Fibroblast of skin of right quadriceps (primary cell): Measurements from ENCODE around the gene CCL15.

Experiments used
- DNase-seq: peaks from one replicate; pipeline ENCODE4 v3.0.0-alpha.2; 2013

Gene CCL15

GRCh38 chr17:35988164-35988563, 13.2 kb downstream of the CCL15 start:
- no peak for DNase-seq

DNA sequence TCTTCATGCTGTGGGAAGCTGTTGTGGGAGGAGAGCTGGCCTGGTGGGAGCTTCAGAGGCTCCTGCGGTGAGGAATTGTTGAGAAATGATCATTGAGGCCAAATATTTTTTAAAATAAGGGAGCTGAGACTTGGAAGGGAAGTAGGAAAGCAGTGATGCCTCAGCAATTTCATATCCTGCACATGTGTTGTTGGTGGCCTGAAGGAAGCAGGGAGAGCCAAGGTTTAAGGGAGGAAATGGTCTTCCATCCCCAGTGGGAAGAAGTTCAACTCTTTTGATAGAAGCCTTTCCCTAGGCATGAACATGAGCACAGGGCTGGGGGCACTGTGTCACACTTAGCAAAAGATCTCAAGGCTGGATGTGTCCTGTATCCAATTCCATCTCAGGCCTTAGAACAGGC, 14.7 kb downstream of the CCL15 start, which contains the start of gene CCL14:
Gene CCL14 (minus strand): TSS at position 87 of the 400 bp plus-strand sequence. CDS start 80 bp downstream, at position 7.
- no peak for DNase-seq

- no peak for DNase-seq
These were observed 17.2 kb downstream of the CCL15 start for GRCh38 chr17:35984140-35984539.

DNA sequence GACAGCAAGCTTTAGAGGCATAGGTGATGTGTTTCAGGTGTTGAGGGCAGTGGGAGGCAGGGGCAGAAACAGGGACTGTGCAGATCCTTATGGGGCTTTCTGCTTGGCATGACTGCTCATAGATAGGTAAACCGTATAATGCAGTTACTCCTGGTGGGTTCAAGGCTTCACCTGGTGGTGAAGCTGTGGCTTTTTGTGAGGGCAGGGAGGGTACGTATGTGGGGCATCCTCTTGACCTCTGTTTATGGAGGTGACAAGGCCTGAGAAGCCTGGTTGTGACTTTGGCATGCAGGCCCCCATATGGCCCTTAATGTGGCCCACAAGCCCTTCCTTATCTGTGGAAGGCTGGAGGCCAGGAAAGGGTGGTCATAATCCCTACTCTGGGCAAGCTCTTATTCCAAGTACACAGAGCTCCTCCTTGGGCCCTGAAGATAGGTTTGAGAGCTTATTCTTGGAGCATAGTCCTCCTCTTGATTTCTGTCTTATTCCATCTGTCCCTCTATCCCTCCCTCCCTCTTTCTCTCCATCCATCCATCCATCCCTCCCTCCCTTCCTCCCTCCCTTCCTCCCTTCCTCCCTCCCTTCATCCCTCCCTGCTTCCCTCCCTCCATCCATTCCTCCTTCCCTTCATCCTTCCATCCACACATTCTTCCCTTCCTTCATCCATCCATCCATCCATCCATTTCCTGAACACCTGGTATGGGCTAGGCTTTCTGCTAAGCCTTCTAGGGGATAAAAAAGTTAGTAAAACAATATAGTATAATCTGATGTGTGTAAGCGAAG, 18.8 kb downstream of the CCL15 start:
- no peak for DNase-seq

GRCh38 chr17:35981908-35982330, 19.4 kb downstream of the CCL15 start:
- no peak for DNase-seq

GRCh38 chr17:35981246-35981645, 20.1 kb downstream of the CCL15 start, which contains the start of gene CCL16:
TSS of gene CCL16 (minus strand) at chr17:35981497. CDS start at chr17:35981420, 77 bp downstream.
- DNase-seq, result no peak

DNA sequence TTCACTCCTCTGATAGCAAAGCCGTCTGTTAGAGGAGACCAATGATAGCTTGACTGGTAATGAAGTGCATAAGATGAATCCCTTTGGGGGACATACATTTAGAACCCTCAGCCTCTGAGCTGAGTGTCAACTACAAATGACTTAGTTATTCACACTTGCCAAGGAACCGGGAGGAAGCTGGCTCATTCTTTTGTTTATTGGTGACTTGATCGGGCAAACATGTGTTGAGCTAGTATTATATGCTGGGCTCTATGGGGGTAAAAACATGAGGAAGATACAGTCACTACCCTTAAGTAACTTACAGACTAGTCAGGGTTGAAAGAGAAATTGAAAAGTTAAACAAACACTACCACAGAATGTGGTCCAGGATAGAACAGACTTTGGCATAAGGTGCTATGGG, 23.0 kb downstream of the CCL15 start:
- no peak for DNase-seq

- DNase-seq, result no peak
These were observed 23.8 kb downstream of the CCL15 start for GRCh38 chr17:35977509-35977908.

- DNase-seq, result no peak
These were observed 27.8 kb downstream of the CCL15 start for GRCh38 chr17:35973333-35974260.

GRCh38 chr17:35972945-35973332, 28.4 kb downstream of the CCL15 start:
- DNase-seq, result no peak

DNA sequence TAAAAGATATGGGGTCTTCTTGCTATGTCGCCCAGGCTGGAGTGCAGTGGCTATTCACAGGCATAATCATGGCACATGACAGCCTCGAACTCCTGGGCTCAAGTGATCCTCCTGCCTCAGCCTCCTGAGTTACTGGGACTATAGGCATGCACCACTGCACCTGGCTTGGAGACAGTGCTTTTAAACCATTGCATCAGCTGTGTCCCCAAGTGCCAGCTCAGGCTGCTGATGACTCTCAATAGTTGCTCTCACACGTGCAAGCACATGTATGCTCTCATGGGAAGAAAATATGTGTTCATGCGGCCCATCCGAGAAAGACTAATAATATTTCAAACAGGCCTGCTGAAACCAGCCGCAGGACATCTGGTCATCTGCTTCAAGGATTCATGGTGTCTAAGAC, 28.8 kb downstream of the CCL15 start:
- no peak for DNase-seq

DNA sequence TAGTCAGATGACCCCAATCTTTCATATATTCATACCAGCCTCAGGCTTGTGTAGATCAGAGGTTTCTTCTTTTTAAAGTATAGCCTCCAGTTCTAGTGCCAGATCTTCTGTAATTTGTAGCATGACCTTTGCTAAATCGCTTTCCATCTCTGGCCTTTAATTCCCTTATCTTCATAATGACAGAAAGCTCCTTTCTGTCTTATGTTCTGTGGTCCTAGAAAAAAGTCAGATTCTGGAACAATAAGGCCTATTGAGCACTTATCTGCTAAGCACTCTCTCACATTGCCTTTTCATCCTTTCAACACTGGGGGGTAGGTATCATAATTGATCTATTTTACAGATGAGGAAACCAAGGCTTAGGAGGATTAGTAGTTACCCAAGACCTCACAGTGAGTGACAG, 29.3 kb downstream of the CCL15 start:
- no peak for DNase-seq

DNA sequence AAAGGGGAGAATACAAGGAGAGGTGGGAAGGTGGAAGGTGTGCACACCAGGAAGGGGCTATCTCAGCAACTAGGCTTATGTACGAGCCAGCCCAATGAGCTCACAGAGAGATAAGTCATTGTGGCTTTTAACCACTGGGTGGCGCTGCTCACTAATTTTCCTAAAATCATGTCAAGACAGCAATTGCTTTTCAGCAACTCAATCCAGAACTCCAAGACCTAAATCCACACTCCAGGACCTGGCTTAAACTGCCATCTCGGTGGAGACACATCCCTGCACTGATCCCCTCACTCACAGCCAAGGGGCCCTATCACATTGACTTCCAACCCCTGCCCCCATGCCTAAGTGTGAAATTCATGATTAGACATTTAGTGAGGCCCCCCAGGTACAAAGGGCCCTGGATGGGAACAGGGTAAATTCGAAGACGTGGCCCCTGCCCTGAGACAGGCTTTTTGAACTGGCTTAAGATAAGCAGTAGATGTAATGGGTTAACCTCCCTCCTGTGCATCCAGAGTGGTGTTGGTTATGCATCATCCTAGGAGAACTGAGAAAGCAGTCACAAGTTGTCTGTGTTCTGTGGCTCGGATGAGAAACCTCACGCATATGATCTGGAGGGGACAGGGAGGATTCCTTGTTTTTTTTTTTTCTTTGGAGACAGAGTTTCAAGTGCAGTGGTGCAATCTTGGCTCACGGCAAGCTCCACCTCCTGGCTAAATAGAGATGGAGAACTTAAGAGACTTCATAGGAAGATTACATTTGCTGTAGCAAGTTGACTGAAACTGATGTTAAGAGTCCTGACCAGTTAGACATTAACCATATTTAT, 31.6 kb downstream of the CCL15 start:
- DNase-seq, result peak; percentile 61

GRCh38 chr17:35968520-35969054, 32.8 kb downstream of the CCL15 start:
- no peak for DNase-seq

DNA sequence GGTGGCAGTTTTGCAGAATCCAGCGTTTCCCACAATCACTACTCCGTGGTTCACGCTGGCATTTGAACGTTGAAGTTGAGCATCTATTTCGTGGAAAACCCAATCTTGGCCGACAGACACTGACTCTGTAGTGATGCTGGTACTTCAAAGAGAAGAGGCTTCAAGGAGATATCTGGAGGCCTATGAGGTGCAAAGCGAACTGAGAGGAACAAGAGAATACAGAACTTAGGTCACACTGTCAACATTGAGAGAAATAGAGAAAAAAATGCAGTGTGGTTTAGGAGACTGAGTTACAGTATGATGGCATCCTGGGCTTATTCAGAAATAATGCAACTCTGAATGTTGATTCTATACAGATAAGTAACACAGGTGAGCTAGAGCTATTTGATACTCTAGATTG, 36.1 kb downstream of the CCL15 start:
- no peak for DNase-seq

DNA sequence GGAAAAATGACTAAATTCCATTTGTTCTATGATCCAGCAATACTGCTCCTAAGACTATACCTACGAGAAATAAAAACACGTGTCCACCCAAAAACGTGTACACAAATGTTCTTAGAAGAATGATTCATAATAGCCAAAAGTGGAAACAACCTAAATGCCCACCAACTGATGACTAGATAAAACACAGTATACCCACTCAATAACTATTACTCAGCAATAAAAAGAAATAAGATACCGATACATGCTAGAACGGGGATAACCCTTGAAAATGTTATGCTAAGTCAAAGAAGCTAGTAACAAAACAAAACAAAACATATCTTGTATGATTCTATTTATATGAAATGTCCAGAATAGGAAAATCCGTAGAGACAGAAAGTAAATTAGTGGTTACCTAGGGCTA, 37.7 kb downstream of the CCL15 start:
- no peak for DNase-seq

DNA sequence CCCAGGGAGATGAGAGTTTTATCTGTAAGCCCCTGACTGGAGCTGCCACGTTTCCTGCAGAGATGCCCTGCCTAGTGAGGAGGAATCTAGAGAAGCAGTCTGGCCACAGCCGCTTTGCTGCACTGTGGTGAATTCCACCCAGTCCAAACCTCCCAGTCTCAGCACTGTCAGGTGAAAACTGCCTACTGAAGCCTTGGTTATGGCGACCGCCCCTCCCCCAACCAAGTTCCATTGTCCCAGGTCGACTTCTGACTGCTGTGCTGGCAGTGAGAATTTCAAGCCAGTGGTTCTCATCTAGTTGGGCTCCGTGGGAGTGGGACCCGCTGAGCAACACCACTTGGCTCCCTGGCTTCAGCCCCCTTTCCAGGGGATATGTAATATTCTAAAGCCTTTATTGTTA, 47.6 kb downstream of the CCL15 start:
- DNase-seq, result no peak

GRCh38 chr17:35949401-35949800, 52.0 kb downstream of the CCL15 start:
- DNase-seq, result no peak

DNA sequence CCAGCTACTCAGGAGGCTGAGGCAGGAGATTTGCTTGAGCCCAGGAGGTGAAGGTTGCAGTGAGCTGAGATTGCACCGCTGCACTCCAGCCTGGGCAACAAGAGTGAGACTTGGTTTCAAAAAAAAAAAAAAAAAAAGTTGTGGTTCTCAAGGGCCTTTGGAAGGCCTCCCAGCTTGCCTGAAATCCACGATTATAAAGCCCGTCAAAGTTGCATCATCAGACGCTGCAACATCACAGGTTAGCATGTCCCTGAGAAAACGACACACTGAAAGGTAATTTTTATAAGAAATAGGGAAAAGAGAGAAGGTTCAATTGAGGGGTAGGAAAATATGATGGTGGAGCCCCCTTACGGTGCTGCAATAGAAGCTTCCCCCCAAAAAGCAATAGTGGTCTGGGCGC, 53.3 kb downstream of the CCL15 start:
- no peak for DNase-seq
